HCT116 (cell line): ENCODE results near the gene PSMA1. TPM values are rescaled to one million over a fixed set of nuclear protein-coding genes. Genes with fewer than 3 reads are reported as not detected.

Source experiments
- ATAC-seq: fragments of 200-7000 bp; cut with Tn5 transposase; 2 replicates; pipeline ENCODE4 v1.9.1; 2020; ENCODE audit warnings: mild to moderate bottlenecking, moderate library complexity
- BruUV-seq: library from RNA; stranded (reverse); fragments of 400-500 nt; replicated peaks from 2 replicates; lab custom pipeline; 2021; lab: Mats Ljungman, UMichigan
- CTCF ChIA-PET: fragments of 300-600 bp; sonication (Branson Sonifier 250); formaldehyde crosslinking; loops from one replicate; lab custom pipeline; 2021; ENCODE audit warnings: antibody characterized with exemption; lab: Charles Lee
- POLR2A ChIA-PET: fragments of 300-600, 350-600 bp; sonication (Branson Sonifier 250); formaldehyde crosslinking; loops from one replicate; lab custom pipeline; 2021; ENCODE audit warnings: antibody characterized with exemption; lab: Charles Lee
- RAD21 ChIA-PET, 2 experiments: fragments of 300-600 bp; sonication (Branson Sonifier 250); formaldehyde crosslinking; loops; one replicate each; lab custom pipeline; 2023; ENCODE audit warnings: low total read pairs in 2 of 2; ENCODE audit not compliant: uncharacterized antibody in 2 of 2, unreplicated experiment in 2 of 2, low non-redundant PET in 1 of 2; lab: Charles Lee
- DNase-seq: peaks from one replicate; pipeline ENCODE4 v3.0.0-alpha.2; 2010; ENCODE audit warnings: low read depth, low spot score
- H2AFZ ChIP-seq: fragments of 200-600 bp; shearing (Covaris generic), sonication (generic); 2 replicates; pipeline ENCODE4 v1.6.1; 2017; ENCODE audit warnings: low read depth, mixed run types, mixed read lengths, antibody characterized with exemption, low read length; ENCODE audit not compliant: poor library complexity, severe bottlenecking
- H3K27ac ChIP-seq: 2 replicates; pipeline ENCODE4 v1.5.1; 2012; ENCODE audit warnings: low read depth, low read length
- H3K27me3 ChIP-seq: fragments of 200-600 bp; sonication (generic); 2 replicates; pipeline ENCODE4 v1.6.1; 2016; ENCODE audit warnings: mixed run types, low read length, mixed read lengths; ENCODE audit not compliant: insufficient read depth
- H3K36me3 ChIP-seq, 2 experiments: fragments of 200-500 bp in 1 of 2; fragments of 200-600 bp in 1 of 2; sonication (Bioruptor generic) in 1 of 2; sonication (generic) in 1 of 2; 2 replicates each; pipeline versions ENCODE4 v1.5.1 to v1.6.1; 2014 to 2016; ENCODE audit warnings: low read length in 2 of 2, inconsistent platforms in 1 of 2, mixed read lengths in 1 of 2, mixed run types in 1 of 2; ENCODE audit not compliant: insufficient read depth in 2 of 2, control insufficient read depth in 1 of 2
- H3K4me1 ChIP-seq, 2 experiments: fragments of 200-600 bp in 1 of 2; sonication (generic) in 1 of 2; 2 replicates each; pipeline versions ENCODE4 v1.5.1 to v1.6.1; 2012 to 2017; ENCODE audit warnings: low read length in 2 of 2, inconsistent platforms in 1 of 2, mild to moderate bottlenecking in 1 of 2, mixed read lengths in 1 of 2, mixed run types in 1 of 2, moderate library complexity in 1 of 2; ENCODE audit not compliant: insufficient read depth in 2 of 2, control insufficient read depth in 1 of 2
- H3K4me2 ChIP-seq: fragments of 200-600 bp; sonication (generic); 2 replicates; pipeline ENCODE4 v1.6.1; 2017; ENCODE audit warnings: mixed run types, low read length, mixed read lengths
- H3K4me3 ChIP-seq, 2 experiments: fragments of 200-600 bp in 1 of 2; sonication (generic) in 1 of 2; replicated peaks in 1 of 2; 2 replicates each; pipeline ENCODE4 v1.5.1; 2011 to 2016; ENCODE audit warnings: low read length in 2 of 2, control low read depth in 1 of 2, low read depth in 1 of 2, mild to moderate bottlenecking in 1 of 2, mixed read lengths in 1 of 2, mixed run types in 1 of 2
- H3K79me2 ChIP-seq: fragments of 200-600 bp; sonication (generic); 2 replicates; pipeline ENCODE4 v1.6.1; 2017; ENCODE audit warnings: mild to moderate bottlenecking, mixed run types, low read length, moderate library complexity, mixed read lengths; ENCODE audit not compliant: insufficient read depth
- H3K9ac ChIP-seq: fragments of 200-600 bp; sonication (generic); 2 replicates; pipeline ENCODE4 v1.6.1; 2016; ENCODE audit warnings: low read length, mixed read lengths
- H3K9me2 ChIP-seq: fragments of 200-600 bp; sonication (generic), shearing (Covaris generic); 2 replicates; pipeline ENCODE4 v1.6.1; 2017; ENCODE audit warnings: mixed run types, mild to moderate bottlenecking, moderate library complexity; ENCODE audit not compliant: insufficient read depth
- H3K9me3 ChIP-seq, 2 experiments: fragments of 200-500 bp in 1 of 2; fragments of 200-600 bp in 1 of 2; sonication (Bioruptor generic) in 1 of 2; sonication (generic) in 1 of 2; 2 replicates each; pipeline ENCODE4 v1.6.1; 2014 to 2017; ENCODE audit warnings: low read length in 2 of 2, mixed read lengths in 2 of 2, inconsistent platforms in 1 of 2, low read depth in 1 of 2, mild to moderate bottlenecking in 1 of 2, mixed run types in 1 of 2, moderate library complexity in 1 of 2; ENCODE audit not compliant: control insufficient read depth in 1 of 2, insufficient read depth in 1 of 2
- H4K20me1 ChIP-seq: fragments of 200-600 bp; sonication (generic), shearing (Covaris generic); 2 replicates; pipeline ENCODE4 v1.6.1; 2017; ENCODE audit warnings: mixed run types, mild to moderate bottlenecking, moderate library complexity; ENCODE audit not compliant: insufficient read depth
- CBX3 ChIP-seq: IDR thresholded peaks from 2 replicates; pipeline ENCODE4 v1.6.1; 2012; ENCODE audit warnings: low read depth
- CEBPB ChIP-seq: IDR thresholded peaks from 2 replicates; pipeline ENCODE4 v1.6.1; 2012; ENCODE audit warnings: low read depth
- EZH2 ChIP-seq: fragments of 200-600 bp; sonication (generic); IDR thresholded peaks from 2 replicates; pipeline ENCODE4 v1.6.1; 2017; ENCODE audit warnings: antibody characterized with exemption, mixed run types
- EZH2phosphoT487 ChIP-seq: fragments of 200-600 bp; IDR thresholded peaks from 2 replicates; pipeline ENCODE4 v1.6.1; 2018; ENCODE audit warnings: antibody characterized with exemption, borderline replicate concordance
- JUND ChIP-seq: IDR thresholded peaks from 2 replicates; pipeline ENCODE4 v1.6.1; 2012
- POLR2A ChIP-seq: IDR thresholded peaks from 2 replicates; pipeline ENCODE4 v1.7.0; 2011; ENCODE audit warnings: borderline replicate concordance; ENCODE audit not compliant: insufficient read depth, insufficient read length; ENCODE audit errors: extremely low read depth
- TCF7L2 ChIP-seq: IDR thresholded peaks from 2 replicates; pipeline ENCODE4 v1.7.0; 2011; ENCODE audit warnings: borderline replicate concordance, inconsistent platforms; ENCODE audit not compliant: insufficient read depth, insufficient read length; ENCODE audit errors: extremely low read depth
- YY1 ChIP-seq: IDR thresholded peaks from 2 replicates; pipeline ENCODE4 v1.6.1; 2011; ENCODE audit warnings: low read length, low read depth, moderate library complexity, mild to moderate bottlenecking; ENCODE audit not compliant: insufficient replicate concordance; ENCODE audit errors: extremely low read depth
- intact Hi-C: fragments of 100-400 bp; cut with micrococcal nuclease; formaldehyde crosslinking; loops from 2 replicates; pipeline ENCODE4 v1.10.0; 2022
- total RNA-seq: library from RNA; stranded (reverse); gene quantifications from one replicate; pipeline ENCODE4 v1.2.1, GENCODE V29; 2021; ENCODE audit not compliant: unreplicated experiment
- TF ChIP-seq, protein P1 (sequence below), 3 experiments: fragments of 200-600 bp in 1 of 3; sonication (generic) in 1 of 3; IDR thresholded peaks in 2 of 3; conservative IDR thresholded peaks in 1 of 3; 2 replicates each; pipeline ENCODE4 v1.5.1; 2012 to 2017; ENCODE audit warnings: low read depth in 2 of 3, low read length in 2 of 3, antibody characterized with exemption in 1 of 3, borderline replicate concordance in 1 of 3, control low read depth in 1 of 3, mild to moderate bottlenecking in 1 of 3, mixed read lengths in 1 of 3, mixed run types in 1 of 3, moderate library complexity in 1 of 3; ENCODE audit not compliant: insufficient read depth in 1 of 3
- TF ChIP-seq, protein P2 (sequence below): IDR thresholded peaks from 2 replicates; pipeline ENCODE4 v1.6.1; 2012; ENCODE audit warnings: low read depth

PSMA1 gene
- total RNA-seq, 1 experiment from 2014 or later: 211 TPM

DNA sequence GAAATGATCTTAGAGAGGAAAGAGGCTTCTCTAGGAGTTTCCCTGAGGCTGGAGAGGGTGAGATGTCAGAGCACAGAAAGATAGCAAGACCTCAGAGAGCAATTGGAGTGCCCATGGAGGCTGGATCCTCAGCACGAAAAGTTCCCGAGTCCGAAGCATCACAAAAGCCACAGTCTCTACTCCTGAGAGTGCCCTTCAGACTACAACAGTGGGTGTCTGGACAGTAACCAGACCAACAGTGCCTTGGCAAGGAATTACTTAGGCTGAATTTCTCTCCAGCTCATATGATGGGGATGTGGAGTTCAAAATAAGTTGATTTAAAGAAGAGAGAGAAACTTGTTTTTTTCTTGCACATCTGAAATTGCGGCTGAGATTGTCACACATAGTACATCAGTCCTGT is 31.9 kb upstream of the PSMA1 start:
- H3K27me3 ChIP-seq: no peaks in the 10 kb centered on the region
- intact Hi-C loops: no loop called here

More for the DNA sequence above, 31.9 kb upstream of the PSMA1 start:
- ATAC-seq: no peak
- BruUV-seq: no TSS peak
- no peaks in the 10 kb centered on the region for H3K9me3 ChIP-seq
- no peak for TF ChIP-seq POLR2A
- no peak for TF ChIP-seq CBX3
- no peak for TF ChIP-seq CEBPB
- TF ChIP-seq JUND: no peak
- no peak for TF ChIP-seq EZH2phosphoT487
- TF ChIP-seq EZH2: no peak
- no peak for TF ChIP-seq YY1
- TF ChIP-seq TCF7L2: no peak
- TF ChIP-seq, protein P1, sequence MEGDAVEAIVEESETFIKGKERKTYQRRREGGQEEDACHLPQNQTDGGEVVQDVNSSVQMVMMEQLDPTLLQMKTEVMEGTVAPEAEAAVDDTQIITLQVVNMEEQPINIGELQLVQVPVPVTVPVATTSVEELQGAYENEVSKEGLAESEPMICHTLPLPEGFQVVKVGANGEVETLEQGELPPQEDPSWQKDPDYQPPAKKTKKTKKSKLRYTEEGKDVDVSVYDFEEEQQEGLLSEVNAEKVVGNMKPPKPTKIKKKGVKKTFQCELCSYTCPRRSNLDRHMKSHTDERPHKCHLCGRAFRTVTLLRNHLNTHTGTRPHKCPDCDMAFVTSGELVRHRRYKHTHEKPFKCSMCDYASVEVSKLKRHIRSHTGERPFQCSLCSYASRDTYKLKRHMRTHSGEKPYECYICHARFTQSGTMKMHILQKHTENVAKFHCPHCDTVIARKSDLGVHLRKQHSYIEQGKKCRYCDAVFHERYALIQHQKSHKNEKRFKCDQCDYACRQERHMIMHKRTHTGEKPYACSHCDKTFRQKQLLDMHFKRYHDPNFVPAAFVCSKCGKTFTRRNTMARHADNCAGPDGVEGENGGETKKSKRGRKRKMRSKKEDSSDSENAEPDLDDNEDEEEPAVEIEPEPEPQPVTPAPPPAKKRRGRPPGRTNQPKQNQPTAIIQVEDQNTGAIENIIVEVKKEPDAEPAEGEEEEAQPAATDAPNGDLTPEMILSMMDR (IDR thresholded peaks at IDR 0.05 in 2 of 3, conservative IDR thresholded peaks at IDR 0.05 in 1 of 3; ENCODE audit: borderline replicate concordance in 1 of 3, insufficient read depth in 1 of 3, low read depth in 2 of 3, low read length in 2 of 3): no peak
- TF ChIP-seq, protein P2, sequence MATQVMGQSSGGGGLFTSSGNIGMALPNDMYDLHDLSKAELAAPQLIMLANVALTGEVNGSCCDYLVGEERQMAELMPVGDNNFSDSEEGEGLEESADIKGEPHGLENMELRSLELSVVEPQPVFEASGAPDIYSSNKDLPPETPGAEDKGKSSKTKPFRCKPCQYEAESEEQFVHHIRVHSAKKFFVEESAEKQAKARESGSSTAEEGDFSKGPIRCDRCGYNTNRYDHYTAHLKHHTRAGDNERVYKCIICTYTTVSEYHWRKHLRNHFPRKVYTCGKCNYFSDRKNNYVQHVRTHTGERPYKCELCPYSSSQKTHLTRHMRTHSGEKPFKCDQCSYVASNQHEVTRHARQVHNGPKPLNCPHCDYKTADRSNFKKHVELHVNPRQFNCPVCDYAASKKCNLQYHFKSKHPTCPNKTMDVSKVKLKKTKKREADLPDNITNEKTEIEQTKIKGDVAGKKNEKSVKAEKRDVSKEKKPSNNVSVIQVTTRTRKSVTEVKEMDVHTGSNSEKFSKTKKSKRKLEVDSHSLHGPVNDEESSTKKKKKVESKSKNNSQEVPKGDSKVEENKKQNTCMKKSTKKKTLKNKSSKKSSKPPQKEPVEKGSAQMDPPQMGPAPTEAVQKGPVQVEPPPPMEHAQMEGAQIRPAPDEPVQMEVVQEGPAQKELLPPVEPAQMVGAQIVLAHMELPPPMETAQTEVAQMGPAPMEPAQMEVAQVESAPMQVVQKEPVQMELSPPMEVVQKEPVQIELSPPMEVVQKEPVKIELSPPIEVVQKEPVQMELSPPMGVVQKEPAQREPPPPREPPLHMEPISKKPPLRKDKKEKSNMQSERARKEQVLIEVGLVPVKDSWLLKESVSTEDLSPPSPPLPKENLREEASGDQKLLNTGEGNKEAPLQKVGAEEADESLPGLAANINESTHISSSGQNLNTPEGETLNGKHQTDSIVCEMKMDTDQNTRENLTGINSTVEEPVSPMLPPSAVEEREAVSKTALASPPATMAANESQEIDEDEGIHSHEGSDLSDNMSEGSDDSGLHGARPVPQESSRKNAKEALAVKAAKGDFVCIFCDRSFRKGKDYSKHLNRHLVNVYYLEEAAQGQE: no peak
- TF ChIP-seq, all 23 proteins: peak for 0
- Histone ChIP-seq H3K4me3 (no peak overlapping the region), H3K4me1 (no peaks in the 10 kb centered on the region), H3K9me2 (no peaks in the 10 kb centered on the region), H4K20me1 (no peaks in the 10 kb centered on the region), H3K79me2 (no peaks in the 10 kb centered on the region), H3K36me3 (no peaks in the 10 kb centered on the region), H3K4me2 (no peak overlapping the region), H3K9ac (no peak overlapping the region), H2AFZ (no peak overlapping the region), H3K27ac (no peak overlapping the region)
- POLR2A ChIA-PET: interaction anchor here (0.6 kb wide), 1 partner anchor 516 kb away, joined by 3 read pairs; no protein-coding TSS in a partner anchor
- RAD21 ChIA-PET: no interaction called here
- CTCF ChIA-PET: no interaction called here
- DNase-seq: no peak
